Testis (tissue), 3 donors: ENCODE results near the gene TAC4. TPM values are rescaled to one million over a fixed set of nuclear protein-coding genes. Genes with fewer than 3 reads are reported as not detected.

ENCODE experiments used
- DNase-seq: peaks from one replicate; pipeline ENCODE4 v3.0.0-alpha.2; 2019
- H3K27ac ChIP-seq, 2 donors: fragments of 200-600 bp; sonication (generic); one replicate each; pipeline ENCODE4 v1.5.1; 2019
- H3K27me3 ChIP-seq: fragments of 200-600 bp; sonication (generic); one replicate; pipeline ENCODE4 v1.5.1; 2019
- H3K36me3 ChIP-seq: fragments of 200-600 bp; sonication (generic); one replicate; pipeline ENCODE4 v1.5.1; 2017; ENCODE audit warnings: low read depth; ENCODE audit errors: missing control alignments
- H3K4me1 ChIP-seq: fragments of 200-600 bp; sonication (generic); one replicate; pipeline ENCODE4 v1.5.1; 2019
- H3K4me3 ChIP-seq, 2 donors: fragments of 200-600 bp; sonication (generic); one replicate each; pipeline ENCODE4 v1.5.1; 2017 to 2019
- H3K9me3 ChIP-seq: fragments of 200-600 bp; sonication (generic); one replicate; pipeline ENCODE4 v1.5.1; 2017
- CTCF ChIP-seq, 3 experiments: fragments of 450-650 bp in 2 of 3; fragments of 200-600 bp in 1 of 3; sonication (generic) in 1 of 3; IDR thresholded peaks; one replicate each; pipeline ENCODE4 v1.5.1; 2016 to 2019; ENCODE audit warnings: antibody characterized with exemption in 3 of 3, mild to moderate bottlenecking in 2 of 3, moderate library complexity in 1 of 3
- POLR2A ChIP-seq: fragments of 450-650 bp; IDR thresholded peaks from one replicate; pipeline ENCODE4 v1.6.1; 2017; ENCODE audit warnings: antibody characterized with exemption, mild to moderate bottlenecking, moderate library complexity
- WGBS, 2 donors: methylation state at CpG; one replicate each; pipeline ENCODE4 v1.1.5; 2018; 5-methylcytosine and 5-hydroxymethylcytosine counted together
- intact Hi-C: fragments of 100-400 bp; cut with DNase I; formaldehyde crosslinking; loops from one replicate; pipeline ENCODE4 v1.15.1; 2023; ENCODE audit warnings: low total_unique reads
- polyA plus RNA-seq: library from polyadenylated mRNA; stranded (reverse); fragments of 350-450 nt; fragmentation: Illumina TruSeq; extraction: RNeasy Lipid Tissue Mini Kit (QIAGEN cat#74804); gene quantifications from one replicate; pipeline ENCODE4 v1.2.3, GENCODE V29; 2014; ENCODE audit warnings: low read depth, low replicate concordance; ENCODE audit not compliant: insufficient read depth
- total RNA-seq, 2 donors: library from RNA; depleted of rRNA; stranded (reverse); fragments of >200 nt; gene quantifications; one replicate each; pipeline ENCODE4 v1.2.3, GENCODE V29; 2016

The TAC4 gene
- total and polyA plus RNA-seq, 3 donors from 2014 or later: not detected

GRCh38 chr17:49889500-49889899, 41.6 kb upstream of the TAC4 start:
- no peak overlapping the region for H3K27ac ChIP-seq
- 84 to 96% methylated on average over 9 to 12 of the region's 12 CpGs for WGBS, 2 donors
- H3K4me3 ChIP-seq: no peak overlapping the region
- intact Hi-C loops: no loop called here
- no peaks in the 10 kb centered on the region for H3K36me3 ChIP-seq
- no peaks in the 10 kb centered on the region for H3K27me3 ChIP-seq
- DNase-seq: no peak
- H3K9me3 ChIP-seq: no peaks in the 10 kb centered on the region
- peaks cover 6% of the 10 kb centered on the region for H3K4me1 ChIP-seq
- TF ChIP-seq POLR2A: no peak
- no peak for TF ChIP-seq CTCF (IDR thresholded peaks at IDR 0.05)

GRCh38 chr17:49887744-49888360, 40.0 kb upstream of the TAC4 start:
- Histone ChIP-seq H3K4me1 (peaks cover 6% of the 10 kb centered on the region), H3K27ac (no peak overlapping the region), H3K36me3 (no peaks in the 10 kb centered on the region), H3K4me3 (no peak overlapping the region), H3K9me3 (no peaks in the 10 kb centered on the region), H3K27me3 (no peaks in the 10 kb centered on the region)
- no peak for DNase-seq
- TF ChIP-seq POLR2A: no peak
- TF ChIP-seq CTCF (IDR thresholded peaks at IDR 0.05): no peak
- 86 to 91% methylated on average over 9 of the region's 9 CpGs for WGBS, 2 donors
- intact Hi-C loops: no loop called here

GRCh38 chr17:49887086-49887743, 39.3 kb upstream of the TAC4 start:
- TF ChIP-seq POLR2A: no peak
- no peak for TF ChIP-seq CTCF (IDR thresholded peaks at IDR 0.05)
- peak; percentile 41 for DNase-seq
- Histone ChIP-seq H3K36me3 (no peaks in the 10 kb centered on the region), H3K4me1 (peaks cover 6% of the 10 kb centered on the region), H3K9me3 (no peaks in the 10 kb centered on the region), H3K4me3 (no peak overlapping the region), H3K27me3 (no peaks in the 10 kb centered on the region), H3K27ac (no peak overlapping the region)
- 32 to 60% methylated on average over 3 to 7 of the region's 7 CpGs for WGBS, 2 donors
- intact Hi-C loops: no loop called here

GRCh38 chr17:49886036-49886435, 38.2 kb upstream of the TAC4 start:
- H3K4me3 ChIP-seq: no peak overlapping the region
- H3K4me1 ChIP-seq: peaks cover 6% of the 10 kb centered on the region
- 88 to 90% methylated on average over 5 of the region's 5 CpGs for WGBS, 2 donors
- DNase-seq: no peak
- no peak overlapping the region for H3K27ac ChIP-seq
- intact Hi-C loops: no loop called here
- no peaks in the 10 kb centered on the region for H3K9me3 ChIP-seq
- no peaks in the 10 kb centered on the region for H3K27me3 ChIP-seq
- H3K36me3 ChIP-seq: no peaks in the 10 kb centered on the region
- TF ChIP-seq POLR2A (no peak), CTCF (IDR thresholded peaks at IDR 0.05) (no peak)

- no peak overlapping the region for H3K27ac ChIP-seq
- H3K36me3 ChIP-seq: no peaks in the 10 kb centered on the region
- intact Hi-C loops: no loop called here
- DNase-seq: no peak
- H3K4me1 ChIP-seq: peaks cover 6% of the 10 kb centered on the region
- no peaks in the 10 kb centered on the region for H3K9me3 ChIP-seq
- WGBS, 2 donors: 56 to 74% methylated on average over 7 of the region's 7 CpGs
- no peak overlapping the region for H3K4me3 ChIP-seq
- no peaks in the 10 kb centered on the region for H3K27me3 ChIP-seq
- TF ChIP-seq CTCF (IDR thresholded peaks at IDR 0.05) (no peak), POLR2A (no peak)
Measured at GRCh38 chr17:49882434-49882833, 34.6 kb upstream of the TAC4 start.
